ENCODE results near the gene FMO2. TPM values are rescaled to one million over a fixed set of nuclear protein-coding genes. Genes with fewer than 3 reads are reported as not detected.

The FMO2 gene
- total RNA-seq, 1 donor: 2.9 TPM

DNA sequence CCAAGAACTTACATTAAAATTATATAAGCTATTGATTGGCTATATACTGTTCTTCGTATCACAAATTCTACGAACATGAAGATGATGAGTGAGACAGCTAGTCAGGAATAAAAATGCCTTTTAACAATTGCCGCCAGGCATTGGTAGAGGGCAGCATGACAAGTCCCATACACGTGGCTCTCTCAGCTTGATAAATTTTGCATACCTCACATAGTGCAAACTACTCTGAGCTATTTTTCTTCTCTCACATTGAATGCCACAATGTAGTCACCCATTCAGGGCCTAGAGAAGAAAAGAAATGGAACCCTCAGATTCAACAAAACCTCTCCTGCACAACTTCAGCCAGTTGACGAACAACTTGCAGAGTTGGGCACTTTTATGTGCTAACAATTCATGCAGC lies 27.0 kb upstream of the FMO2 start:
- Histone ChIP-seq H4K20me1 (ENCODE audit: insufficient read depth, low read length) (no peaks in the 10 kb centered on the region), H3K4me1 (ENCODE audit: insufficient read depth, low read length) (no peaks in the 10 kb centered on the region), H3K27ac (ENCODE audit: low read depth, low read length) (no peak overlapping the region), H3K36me3 (ENCODE audit: insufficient read depth, low read length) (no peaks in the 10 kb centered on the region), H3K4me2 (ENCODE audit: insufficient read depth, low read length) (no peak overlapping the region), H3K9me3 (ENCODE audit: low read depth, low read length) (no peaks in the 10 kb centered on the region), H3K27me3 (ENCODE audit: insufficient read depth, low read length) (no peaks in the 10 kb centered on the region), H3K4me3 (ENCODE audit: insufficient read depth, low read length) (no peak overlapping the region), H3K79me2 (ENCODE audit: insufficient read depth, low read length) (no peaks in the 10 kb centered on the region), H2AFZ (ENCODE audit: low read length) (no peak overlapping the region)
- TF ChIP-seq, protein P1, sequence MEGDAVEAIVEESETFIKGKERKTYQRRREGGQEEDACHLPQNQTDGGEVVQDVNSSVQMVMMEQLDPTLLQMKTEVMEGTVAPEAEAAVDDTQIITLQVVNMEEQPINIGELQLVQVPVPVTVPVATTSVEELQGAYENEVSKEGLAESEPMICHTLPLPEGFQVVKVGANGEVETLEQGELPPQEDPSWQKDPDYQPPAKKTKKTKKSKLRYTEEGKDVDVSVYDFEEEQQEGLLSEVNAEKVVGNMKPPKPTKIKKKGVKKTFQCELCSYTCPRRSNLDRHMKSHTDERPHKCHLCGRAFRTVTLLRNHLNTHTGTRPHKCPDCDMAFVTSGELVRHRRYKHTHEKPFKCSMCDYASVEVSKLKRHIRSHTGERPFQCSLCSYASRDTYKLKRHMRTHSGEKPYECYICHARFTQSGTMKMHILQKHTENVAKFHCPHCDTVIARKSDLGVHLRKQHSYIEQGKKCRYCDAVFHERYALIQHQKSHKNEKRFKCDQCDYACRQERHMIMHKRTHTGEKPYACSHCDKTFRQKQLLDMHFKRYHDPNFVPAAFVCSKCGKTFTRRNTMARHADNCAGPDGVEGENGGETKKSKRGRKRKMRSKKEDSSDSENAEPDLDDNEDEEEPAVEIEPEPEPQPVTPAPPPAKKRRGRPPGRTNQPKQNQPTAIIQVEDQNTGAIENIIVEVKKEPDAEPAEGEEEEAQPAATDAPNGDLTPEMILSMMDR (IDR thresholded peaks at IDR 0.05; ENCODE audit: extremely low read depth, low read depth, low read length): no peak
- no peak for DNase-seq (ENCODE audit: insufficient read length, low spot score, missing footprints)

DNA sequence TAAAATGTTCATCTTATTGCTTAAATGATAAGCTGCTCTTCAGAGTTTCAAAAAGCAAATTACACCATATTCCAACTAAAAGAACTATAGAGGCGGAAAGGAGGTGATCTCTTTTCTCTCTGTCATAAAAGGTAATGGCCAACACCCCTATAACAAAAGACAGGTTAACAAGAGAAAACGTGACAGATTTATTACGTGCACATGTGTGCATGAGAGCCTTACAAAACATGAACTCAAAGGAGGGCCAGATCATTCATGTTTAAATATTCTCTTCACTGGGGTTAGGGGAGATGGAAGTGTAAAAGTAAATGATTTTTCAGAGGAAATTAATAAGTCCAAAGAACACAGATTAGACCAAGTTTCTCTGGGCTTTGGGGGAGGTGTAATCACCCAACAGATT lies 26.5 kb upstream of the FMO2 start:
- Histone ChIP-seq H3K4me2 (ENCODE audit: insufficient read depth, low read length) (no peak overlapping the region), H3K4me1 (ENCODE audit: insufficient read depth, low read length) (no peaks in the 10 kb centered on the region), H4K20me1 (ENCODE audit: insufficient read depth, low read length) (no peaks in the 10 kb centered on the region), H3K36me3 (ENCODE audit: insufficient read depth, low read length) (no peaks in the 10 kb centered on the region), H2AFZ (ENCODE audit: low read length) (no peak overlapping the region), H3K27me3 (ENCODE audit: insufficient read depth, low read length) (no peaks in the 10 kb centered on the region), H3K9me3 (ENCODE audit: low read depth, low read length) (no peaks in the 10 kb centered on the region), H3K79me2 (ENCODE audit: insufficient read depth, low read length) (no peaks in the 10 kb centered on the region), H3K27ac (ENCODE audit: low read depth, low read length) (no peak overlapping the region), H3K4me3 (ENCODE audit: insufficient read depth, low read length) (no peak overlapping the region)
- TF ChIP-seq, protein P1 (IDR thresholded peaks at IDR 0.05; ENCODE audit: extremely low read depth, low read depth, low read length): no peak
- DNase-seq (ENCODE audit: insufficient read length, low spot score, missing footprints): no peak

DNA sequence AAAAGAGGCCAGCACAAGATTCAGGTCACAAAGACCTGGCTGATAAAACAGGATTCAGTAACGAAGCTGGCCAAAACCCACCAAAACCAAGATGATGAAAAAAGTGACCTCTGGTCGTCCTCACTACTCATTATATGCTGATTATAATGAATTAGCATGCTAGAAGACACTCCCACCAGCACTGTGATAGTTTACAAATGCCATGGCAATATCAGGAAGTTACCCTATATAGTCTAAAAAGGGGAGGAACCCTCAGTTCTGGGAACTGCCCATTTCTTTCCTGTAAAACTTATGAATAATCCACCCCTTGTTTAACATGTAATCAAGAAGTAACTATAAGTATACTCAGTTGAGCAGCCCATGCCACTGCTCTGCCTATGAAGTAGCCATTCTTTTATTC lies 26.0 kb upstream of the FMO2 start:
- Histone ChIP-seq H3K36me3 (ENCODE audit: insufficient read depth, low read length) (no peaks in the 10 kb centered on the region), H2AFZ (ENCODE audit: low read length) (no peak overlapping the region), H3K79me2 (ENCODE audit: insufficient read depth, low read length) (no peaks in the 10 kb centered on the region), H3K9me3 (ENCODE audit: low read depth, low read length) (no peaks in the 10 kb centered on the region), H4K20me1 (ENCODE audit: insufficient read depth, low read length) (no peaks in the 10 kb centered on the region), H3K27me3 (ENCODE audit: insufficient read depth, low read length) (no peaks in the 10 kb centered on the region), H3K27ac (ENCODE audit: low read depth, low read length) (no peak overlapping the region), H3K4me3 (ENCODE audit: insufficient read depth, low read length) (no peak overlapping the region), H3K4me1 (ENCODE audit: insufficient read depth, low read length) (no peaks in the 10 kb centered on the region), H3K4me2 (ENCODE audit: insufficient read depth, low read length) (no peak overlapping the region)
- DNase-seq (ENCODE audit: insufficient read length, low spot score, missing footprints): no peak
- TF ChIP-seq, protein P1 (IDR thresholded peaks at IDR 0.05; ENCODE audit: extremely low read depth, low read depth, low read length): no peak

DNA sequence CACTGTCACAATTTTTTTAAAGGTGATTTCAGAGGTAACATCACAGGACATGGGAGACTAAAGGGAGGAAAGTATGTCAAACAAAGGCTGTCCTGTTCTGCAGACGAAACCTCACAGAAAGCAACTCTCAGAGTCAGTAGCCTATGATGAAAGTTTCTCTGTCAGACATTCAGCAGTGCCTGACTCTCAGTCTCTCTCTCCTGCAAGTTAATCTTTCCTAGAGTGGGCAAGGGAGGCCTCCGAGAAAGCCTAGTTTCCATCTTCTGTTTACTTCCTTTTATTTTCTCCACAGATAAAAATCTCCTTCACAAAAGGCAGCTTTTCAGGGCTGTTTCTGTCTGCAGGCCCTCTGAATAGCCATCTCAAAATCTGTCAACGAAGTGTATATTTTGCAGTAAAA lies 24.9 kb upstream of the FMO2 start:
- Histone ChIP-seq H3K79me2 (ENCODE audit: insufficient read depth, low read length) (no peaks in the 10 kb centered on the region), H3K36me3 (ENCODE audit: insufficient read depth, low read length) (no peaks in the 10 kb centered on the region), H4K20me1 (ENCODE audit: insufficient read depth, low read length) (no peaks in the 10 kb centered on the region), H2AFZ (ENCODE audit: low read length) (peak overlapping the region; percentile 27), H3K9me3 (ENCODE audit: low read depth, low read length) (no peaks in the 10 kb centered on the region), H3K27ac (ENCODE audit: low read depth, low read length) (no peak overlapping the region), H3K4me2 (ENCODE audit: insufficient read depth, low read length) (no peak overlapping the region), H3K4me3 (ENCODE audit: insufficient read depth, low read length) (no peak overlapping the region), H3K27me3 (ENCODE audit: insufficient read depth, low read length) (no peaks in the 10 kb centered on the region), H3K4me1 (ENCODE audit: insufficient read depth, low read length) (no peaks in the 10 kb centered on the region)
- TF ChIP-seq, protein P1 (IDR thresholded peaks at IDR 0.05; ENCODE audit: extremely low read depth, low read depth, low read length): no peak
- no peak for DNase-seq (ENCODE audit: insufficient read length, low spot score, missing footprints)

Measured in osteoblast (primary cell).